ENCODE results near the gene DUSP9.
A peak's percentile ranks its signal among the peaks of the same experiment; 100 is the strongest.

DUSP9 gene

GRCh38 chrX:153688071-153688470 lies 41.1 kb downstream of the DUSP9 start:
- H3K4me1 ChIP-seq (ENCODE audit: control insufficient read depth, insufficient read depth, low read length): no peaks in the 10 kb centered on the region
- CTCF ChIA-PET: interaction anchor here (0.9 to 3.0 kb wide), 2 partner anchors 20 kb away, joined by 5 to 15 read pairs; no protein-coding TSS in a partner anchor
- H3K4me3 ChIP-seq (ENCODE audit: low read depth, low read length): peak overlapping the region; percentile 24
- H3K9me3 ChIP-seq (ENCODE audit: control insufficient read depth, insufficient read depth, low read depth, low read length): no peaks in the 10 kb centered on the region
- POLR2A ChIA-PET: interaction anchor here (0.8 to 1.0 kb wide), 4 partner anchors 20 to 240 kb away, joined by 4 read pairs; no protein-coding TSS in a partner anchor
- no peak for TF ChIP-seq ZNF426 (tag by site-specific recombination; IDR thresholded peaks at IDR 0.05)
- no peak for TF ChIP-seq ZNF677 (tag by site-specific recombination; IDR thresholded peaks at IDR 0.05)
- no peak for TF ChIP-seq ZNF449 (tag by site-specific recombination; IDR thresholded peaks at IDR 0.05)
- no peak for TF ChIP-seq MZF1 (tag by site-specific recombination; IDR thresholded peaks at IDR 0.05; ENCODE audit: borderline replicate concordance)
- TF ChIP-seq ZNF423 (tag by site-specific recombination; IDR thresholded peaks at IDR 0.05): no peak
- no peak for TF ChIP-seq KLF17 (tag by site-specific recombination; IDR thresholded peaks at IDR 0.05)
- TF ChIP-seq ZNF701 (tag by site-specific recombination; IDR thresholded peaks at IDR 0.05): no peak
- H3K27ac ChIP-seq (ENCODE audit: extremely low read depth, low read depth, low read length): no peak overlapping the region; the same call in 1 of the 2 replicates
- peaks cover 0 to 37% of the 10 kb centered on the region in 2 experiments; a peak in 1 of 3 replicates for H3K36me3 ChIP-seq (ENCODE audit: control insufficient read depth in 2 of 2, insufficient read depth in 1 of 2, low read length in 2 of 2)

- H3K36me3 ChIP-seq (ENCODE audit: control insufficient read depth in 2 of 2, insufficient read depth in 1 of 2, low read length in 2 of 2): peaks cover 0 to 41% of the 10 kb centered on the region in 2 experiments; a peak in 1 of 3 replicates
- H3K4me3 ChIP-seq (ENCODE audit: low read depth, low read length): peak overlapping the region; percentile 57
- peak overlapping the region; percentile 73; the same call in 1 of the 2 replicates for H3K27ac ChIP-seq (ENCODE audit: extremely low read depth, low read depth, low read length)
- ChIA-PET POLR2A (no interaction called here), CTCF (no interaction called here)
- no peaks in the 10 kb centered on the region for H3K9me3 ChIP-seq (ENCODE audit: control insufficient read depth, insufficient read depth, low read depth, low read length)
- H3K4me1 ChIP-seq (ENCODE audit: control insufficient read depth, insufficient read depth, low read length): no peaks in the 10 kb centered on the region
- no peak for TF ChIP-seq KLF16 (tag by site-specific recombination; IDR thresholded peaks at IDR 0.05)
- no peak for TF ChIP-seq ZBTB11 (tag by site-specific recombination; conservative IDR thresholded peaks at IDR 0.05; ENCODE audit: low read depth)
- TF ChIP-seq ZNF692 (tag by site-specific recombination; IDR thresholded peaks at IDR 0.05): no peak
- TF ChIP-seq ZNF350 (tag by site-specific recombination; IDR thresholded peaks at IDR 0.05): no peak
- no peak for TF ChIP-seq ZFHX2 (tag by site-specific recombination; conservative IDR thresholded peaks at IDR 0.05)
- TF ChIP-seq ZNF830 (tag by site-specific recombination; IDR thresholded peaks at IDR 0.05; ENCODE audit: low read depth): no peak
- no peak for TF ChIP-seq ZNF423 (tag by site-specific recombination; IDR thresholded peaks at IDR 0.05)
- TF ChIP-seq ZNF623 (tag by site-specific recombination; IDR thresholded peaks at IDR 0.05): no peak
- no peak for TF ChIP-seq WT1 (tag by site-specific recombination; IDR thresholded peaks at IDR 0.05)
- TF ChIP-seq ZBTB10 (tag by site-specific recombination; IDR thresholded peaks at IDR 0.05): no peak
- no peak for TF ChIP-seq ZNF639 (tag by site-specific recombination; IDR thresholded peaks at IDR 0.05)
- TF ChIP-seq TSHZ1 (tag by site-specific recombination; IDR thresholded peaks at IDR 0.05; ENCODE audit: borderline replicate concordance): no peak
- TF ChIP-seq ZNF677 (tag by site-specific recombination; IDR thresholded peaks at IDR 0.05): no peak
Measured at GRCh38 chrX:153688506-153688905, 41.5 kb downstream of the DUSP9 start.

Data from HEK293 (cell line).